ENCODE data around the gene FBN3.

The FBN3 gene

DNA sequence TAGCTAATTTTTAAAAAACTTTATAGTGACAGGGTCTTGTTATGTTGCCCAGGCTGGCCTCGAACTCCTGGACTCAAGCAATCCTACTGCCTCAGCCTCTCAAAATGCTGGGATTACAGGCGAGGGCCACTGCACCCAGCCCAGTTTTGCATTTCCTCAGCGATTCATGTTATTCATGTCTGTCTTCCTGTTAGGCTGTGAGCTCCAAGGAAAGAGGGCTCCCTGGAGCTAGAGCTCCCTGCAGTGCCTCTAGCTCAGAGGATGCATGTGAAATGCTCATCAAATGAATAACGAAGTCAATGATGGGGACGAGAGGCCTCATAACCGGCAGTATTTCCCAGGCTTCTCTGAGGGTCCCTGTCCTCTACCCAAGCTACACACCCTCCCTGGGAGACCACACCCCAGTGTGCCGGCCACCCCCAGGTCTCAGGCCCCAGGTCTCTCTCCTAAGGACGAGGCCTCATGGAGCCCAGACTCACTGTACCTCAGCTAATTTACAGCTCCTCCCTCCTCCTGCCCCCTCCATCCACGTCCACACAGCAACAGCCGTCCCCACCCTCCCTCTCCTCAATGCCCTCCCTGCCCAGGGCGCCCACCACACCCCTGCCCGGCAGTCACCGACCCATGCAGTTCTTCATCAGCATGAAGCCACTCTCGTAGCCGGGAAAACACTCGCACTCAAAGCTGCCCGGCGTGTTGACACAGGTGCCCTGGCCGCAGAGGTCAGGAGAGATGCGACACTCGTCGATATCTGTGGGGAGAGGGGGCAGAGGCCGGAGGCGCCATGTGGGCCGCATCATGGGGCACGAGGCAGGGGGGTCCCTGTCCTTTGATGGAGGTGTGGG is 28.5 kb downstream of the FBN3 start:
- no peak for DNase-seq (ENCODE audit: low read depth)
- TF ChIP-seq, protein P1, sequence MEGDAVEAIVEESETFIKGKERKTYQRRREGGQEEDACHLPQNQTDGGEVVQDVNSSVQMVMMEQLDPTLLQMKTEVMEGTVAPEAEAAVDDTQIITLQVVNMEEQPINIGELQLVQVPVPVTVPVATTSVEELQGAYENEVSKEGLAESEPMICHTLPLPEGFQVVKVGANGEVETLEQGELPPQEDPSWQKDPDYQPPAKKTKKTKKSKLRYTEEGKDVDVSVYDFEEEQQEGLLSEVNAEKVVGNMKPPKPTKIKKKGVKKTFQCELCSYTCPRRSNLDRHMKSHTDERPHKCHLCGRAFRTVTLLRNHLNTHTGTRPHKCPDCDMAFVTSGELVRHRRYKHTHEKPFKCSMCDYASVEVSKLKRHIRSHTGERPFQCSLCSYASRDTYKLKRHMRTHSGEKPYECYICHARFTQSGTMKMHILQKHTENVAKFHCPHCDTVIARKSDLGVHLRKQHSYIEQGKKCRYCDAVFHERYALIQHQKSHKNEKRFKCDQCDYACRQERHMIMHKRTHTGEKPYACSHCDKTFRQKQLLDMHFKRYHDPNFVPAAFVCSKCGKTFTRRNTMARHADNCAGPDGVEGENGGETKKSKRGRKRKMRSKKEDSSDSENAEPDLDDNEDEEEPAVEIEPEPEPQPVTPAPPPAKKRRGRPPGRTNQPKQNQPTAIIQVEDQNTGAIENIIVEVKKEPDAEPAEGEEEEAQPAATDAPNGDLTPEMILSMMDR (conservative IDR thresholded peaks at IDR 0.05; ENCODE audit: low read depth, low read length), result no peak

GRCh38 chr19:8117991-8118390 is 31.4 kb downstream of the FBN3 start:
- TF ChIP-seq, protein P1 (conservative IDR thresholded peaks at IDR 0.05; ENCODE audit: low read depth, low read length), result no peak
- no peak overlapping the region for H3K4me3 ChIP-seq (ENCODE audit: low read length)
- no peak for DNase-seq (ENCODE audit: low read depth)

More for the DNA sequence above, 28.5 kb downstream of the FBN3 start:
- no peak overlapping the region for H3K4me3 ChIP-seq (ENCODE audit: low read length)

- TF ChIP-seq, protein P1 (conservative IDR thresholded peaks at IDR 0.05; ENCODE audit: low read depth, low read length), result no peak
- no peak overlapping the region for H3K4me3 ChIP-seq (ENCODE audit: low read length)
- DNase-seq (ENCODE audit: low read depth), result no peak
These were observed 32.7 kb downstream of the FBN3 start for GRCh38 chr19:8116437-8117293.

- H3K4me3 ChIP-seq (ENCODE audit: low read length), result no peak overlapping the region
- DNase-seq (ENCODE audit: low read depth), result no peak
- TF ChIP-seq, protein P1 (conservative IDR thresholded peaks at IDR 0.05; ENCODE audit: low read depth, low read length), result no peak
These were observed 33.5 kb downstream of the FBN3 start for GRCh38 chr19:8115805-8116396.

DNA sequence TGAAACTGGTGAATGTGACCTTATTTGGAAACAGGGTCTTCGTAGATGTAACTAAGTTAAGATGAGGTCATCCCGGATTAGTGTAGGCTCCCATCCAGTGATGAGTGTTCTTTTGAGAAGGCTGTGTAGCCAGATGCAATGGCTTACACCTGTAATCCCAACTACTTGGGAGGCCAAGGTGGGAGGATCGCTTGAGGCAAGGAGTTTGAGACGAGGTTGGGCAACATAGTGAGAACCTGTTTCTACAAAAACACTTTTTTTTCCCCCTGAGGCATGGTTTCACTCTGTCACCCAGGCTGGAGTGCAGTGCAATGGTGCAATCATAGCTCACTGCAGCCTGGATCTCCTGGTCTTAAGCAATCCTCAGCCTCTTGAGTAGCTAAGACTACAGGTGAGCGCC is 36.4 kb downstream of the FBN3 start:
- TF ChIP-seq, protein P1 (conservative IDR thresholded peaks at IDR 0.05; ENCODE audit: low read depth, low read length), result no peak
- no peak for DNase-seq (ENCODE audit: low read depth)
- no peak overlapping the region for H3K4me3 ChIP-seq (ENCODE audit: low read length)

GRCh38 chr19:8111376-8111775 is 38.0 kb downstream of the FBN3 start:
- TF ChIP-seq, protein P1 (conservative IDR thresholded peaks at IDR 0.05; ENCODE audit: low read depth, low read length), result no peak
- DNase-seq (ENCODE audit: low read depth), result no peak
- H3K4me3 ChIP-seq (ENCODE audit: low read length), result no peak overlapping the region

All from retinal pigment epithelial cell (primary cell).